Measurements from ENCODE around the gene KEL.

Gene KEL

DNA sequence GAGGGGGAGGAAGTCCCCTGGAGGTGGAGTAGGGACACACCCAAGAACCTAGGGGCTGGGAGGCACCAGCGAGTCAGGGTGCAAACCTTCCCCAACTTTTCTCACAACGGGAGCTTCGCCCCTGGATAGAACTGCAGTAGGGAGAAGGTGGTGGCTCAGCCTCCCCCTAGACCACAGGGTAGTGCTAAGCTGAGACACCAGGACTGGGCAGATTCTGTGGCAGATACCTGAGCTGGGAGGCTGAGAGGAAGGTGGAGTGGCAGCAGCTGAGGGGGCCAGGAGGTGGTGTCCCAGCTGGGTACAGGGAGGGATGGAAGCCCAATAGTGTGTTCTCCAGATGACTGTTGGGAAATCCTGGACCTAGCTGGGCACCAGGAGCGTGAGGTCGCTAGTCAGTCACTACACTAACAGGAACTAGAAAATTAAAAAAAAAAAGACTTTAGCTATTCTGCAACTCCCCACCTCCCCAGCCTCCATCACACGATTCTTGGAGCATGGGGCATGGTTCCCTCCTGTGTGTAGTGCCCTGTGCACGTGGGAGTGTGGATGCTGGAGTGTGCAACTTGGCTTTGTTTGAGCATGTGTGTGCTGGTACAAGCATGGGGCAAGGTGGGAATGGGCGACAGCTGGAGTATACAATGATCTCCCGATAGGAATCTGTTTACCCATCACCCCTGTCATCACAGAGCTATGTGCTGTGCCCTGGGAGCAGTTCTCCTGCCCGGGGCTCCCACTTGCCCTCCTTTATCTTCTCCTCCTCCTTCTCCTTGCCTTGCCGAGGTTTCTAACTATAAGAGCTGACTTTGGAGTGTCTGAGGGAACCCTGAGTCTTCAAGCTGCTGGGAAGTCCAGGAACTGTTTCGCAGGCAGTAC, 67.8 kb downstream of the KEL start:
- Histone ChIP-seq H3K36me3 (ENCODE audit: control insufficient read depth in 1 of 2, insufficient read depth in 2 of 2, low read depth in 1 of 2, low read length in 2 of 2) (no peaks in the 10 kb centered on the region), H2BK12ac (ENCODE audit: low read length in 2 of 2) (no peak overlapping the region), H3K9me3 (ENCODE audit: control insufficient read depth, low read length) (no peaks in the 10 kb centered on the region), H2AK5ac (ENCODE audit: low read length, severe bottlenecking) (no peak overlapping the region), H3K27ac (ENCODE audit: low read length, poor library complexity, severe bottlenecking) (no peak overlapping the region), H2AFZ (ENCODE audit: low read depth, low read length) (no peak overlapping the region), H3K4me1 (ENCODE audit: control insufficient read depth, insufficient read depth, low read depth, low read length) (no peaks in the 10 kb centered on the region), H3K23ac (ENCODE audit: low read length in 2 of 2) (no peak overlapping the region), H3K18ac (ENCODE audit: low read depth in 1 of 2, low read length in 2 of 2) (no peak overlapping the region), H2BK15ac (ENCODE audit: low read depth, poor library complexity, severe bottlenecking) (no peak overlapping the region), H3K27me3 (ENCODE audit: control insufficient read depth in 1 of 2, insufficient read depth in 1 of 2, low read length in 2 of 2) (peaks cover 0 to 53% of the 10 kb centered on the region in 2 experiments), H3K4me2 (ENCODE audit: low read length, poor library complexity, severe bottlenecking) (no peak overlapping the region), H3K4me3 (ENCODE audit: insufficient read depth in 1 of 2, low read depth in 1 of 2, low read length in 2 of 2) (no peak overlapping the region), H3K79me1 (replicated peaks; ENCODE audit: low read length, poor library complexity, severe bottlenecking) (no peaks in the 10 kb centered on the region), H2BK120ac (ENCODE audit: low read depth, low read length) (no peak overlapping the region), H3K4ac (ENCODE audit: low read depth in 1 of 2, low read length in 2 of 2) (no peak overlapping the region), H4K8ac (ENCODE audit: low read length) (no peak overlapping the region), H2BK5ac (ENCODE audit: low read depth, low read length, poor library complexity, severe bottlenecking) (no peak overlapping the region), H4K91ac (ENCODE audit: low read length) (no peak overlapping the region), H3K14ac (ENCODE audit: low read length in 2 of 2) (no peak overlapping the region), H3K9ac (ENCODE audit: low read length) (no peak overlapping the region)
- 68% methylated on average over 8 of the region's 12 CpGs for WGBS
- DNase-seq = no peak

GRCh38 chr7:142892951-142893350, 69.2 kb downstream of the KEL start:
- H3K9ac ChIP-seq (ENCODE audit: low read length) = no peak overlapping the region
- no peaks in the 10 kb centered on the region for H3K36me3 ChIP-seq (ENCODE audit: control insufficient read depth in 1 of 2, insufficient read depth in 2 of 2, low read depth in 1 of 2, low read length in 2 of 2)
- no peak overlapping the region for H2AK5ac ChIP-seq (ENCODE audit: low read length, severe bottlenecking)
- no peak overlapping the region for H2BK15ac ChIP-seq (ENCODE audit: low read depth, poor library complexity, severe bottlenecking)
- H3K27me3 ChIP-seq (ENCODE audit: control insufficient read depth in 1 of 2, insufficient read depth in 1 of 2, low read length in 2 of 2) = peaks cover 0 to 48% of the 10 kb centered on the region in 2 experiments
- no peak overlapping the region for H2AFZ ChIP-seq (ENCODE audit: low read depth, low read length)
- H3K4me1 ChIP-seq (ENCODE audit: control insufficient read depth, insufficient read depth, low read depth, low read length) = no peaks in the 10 kb centered on the region
- no peak overlapping the region for H3K18ac ChIP-seq (ENCODE audit: low read depth in 1 of 2, low read length in 2 of 2)
- no peak overlapping the region for H3K14ac ChIP-seq (ENCODE audit: low read length in 2 of 2)
- WGBS = 65% methylated on average over 5 of the region's 5 CpGs
- H2BK12ac ChIP-seq (ENCODE audit: low read length in 2 of 2) = no peak overlapping the region
- no peaks in the 10 kb centered on the region for H3K79me1 ChIP-seq (replicated peaks; ENCODE audit: low read length, poor library complexity, severe bottlenecking)
- no peak overlapping the region for H3K4me3 ChIP-seq (ENCODE audit: insufficient read depth in 1 of 2, low read depth in 1 of 2, low read length in 2 of 2)
- no peak overlapping the region for H3K4ac ChIP-seq (ENCODE audit: low read depth in 1 of 2, low read length in 2 of 2)
- H4K91ac ChIP-seq (ENCODE audit: low read length) = no peak overlapping the region
- no peak overlapping the region for H3K23ac ChIP-seq (ENCODE audit: low read length in 2 of 2)
- H4K8ac ChIP-seq (ENCODE audit: low read length) = no peak overlapping the region
- no peak overlapping the region for H2BK120ac ChIP-seq (ENCODE audit: low read depth, low read length)
- no peak overlapping the region for H3K27ac ChIP-seq (ENCODE audit: low read length, poor library complexity, severe bottlenecking)
- H3K4me2 ChIP-seq (ENCODE audit: low read length, poor library complexity, severe bottlenecking) = no peak overlapping the region
- no peak overlapping the region for H2BK5ac ChIP-seq (ENCODE audit: low read depth, low read length, poor library complexity, severe bottlenecking)
- H3K9me3 ChIP-seq (ENCODE audit: control insufficient read depth, low read length) = no peaks in the 10 kb centered on the region
- DNase-seq = no peak

GRCh38 chr7:142891490-142892082, 70.6 kb downstream of the KEL start:
- no peaks in the 10 kb centered on the region for H3K9me3 ChIP-seq (ENCODE audit: control insufficient read depth, low read length)
- no peak overlapping the region for H3K14ac ChIP-seq (ENCODE audit: low read length in 2 of 2)
- H3K36me3 ChIP-seq (ENCODE audit: control insufficient read depth in 1 of 2, insufficient read depth in 2 of 2, low read depth in 1 of 2, low read length in 2 of 2) = no peaks in the 10 kb centered on the region
- peaks cover 0 to 45% of the 10 kb centered on the region in 2 experiments for H3K27me3 ChIP-seq (ENCODE audit: control insufficient read depth in 1 of 2, insufficient read depth in 1 of 2, low read length in 2 of 2)
- no peak overlapping the region for H3K27ac ChIP-seq (ENCODE audit: low read length, poor library complexity, severe bottlenecking)
- no peak overlapping the region for H3K4me3 ChIP-seq (ENCODE audit: insufficient read depth in 1 of 2, low read depth in 1 of 2, low read length in 2 of 2)
- no peak overlapping the region for H2BK5ac ChIP-seq (ENCODE audit: low read depth, low read length, poor library complexity, severe bottlenecking)
- H2BK12ac ChIP-seq (ENCODE audit: low read length in 2 of 2) = no peak overlapping the region
- WGBS = 81% methylated on average over 10 of the region's 10 CpGs
- no peak overlapping the region for H2BK15ac ChIP-seq (ENCODE audit: low read depth, poor library complexity, severe bottlenecking)
- H3K4me1 ChIP-seq (ENCODE audit: control insufficient read depth, insufficient read depth, low read depth, low read length) = no peaks in the 10 kb centered on the region
- no peak for DNase-seq
- H2AK5ac ChIP-seq (ENCODE audit: low read length, severe bottlenecking) = no peak overlapping the region
- H2AFZ ChIP-seq (ENCODE audit: low read depth, low read length) = peak overlapping the region; percentile 5
- no peak overlapping the region for H3K18ac ChIP-seq (ENCODE audit: low read depth in 1 of 2, low read length in 2 of 2)
- no peak overlapping the region for H3K9ac ChIP-seq (ENCODE audit: low read length)
- no peaks in the 10 kb centered on the region for H3K79me1 ChIP-seq (replicated peaks; ENCODE audit: low read length, poor library complexity, severe bottlenecking)
- no peak overlapping the region for H3K23ac ChIP-seq (ENCODE audit: low read length in 2 of 2)
- H2BK120ac ChIP-seq (ENCODE audit: low read depth, low read length) = no peak overlapping the region
- no peak overlapping the region for H4K8ac ChIP-seq (ENCODE audit: low read length)
- no peak overlapping the region for H4K91ac ChIP-seq (ENCODE audit: low read length)
- no peak overlapping the region for H3K4me2 ChIP-seq (ENCODE audit: low read length, poor library complexity, severe bottlenecking)
- no peak overlapping the region for H3K4ac ChIP-seq (ENCODE audit: low read depth in 1 of 2, low read length in 2 of 2)

All from mesenchymal stem cell (in vitro differentiated cells and primary cell).